H9 (cell line): ENCODE measurements around the gene ACAP3. TPM values are rescaled to one million over a fixed set of nuclear protein-coding genes. Genes with fewer than 3 reads are reported as not detected.

Experiments used
- DNase-seq: peaks from one replicate; pipeline ENCODE4 v3.0.0-alpha.2; 2017
- H2AFZ ChIP-seq: one replicate; pipeline ENCODE4 v1.6.1; 2013; ENCODE audit warnings: mild to moderate bottlenecking, low read length, control low read depth, moderate library complexity
- H2AK5ac ChIP-seq: 2 replicates; pipeline ENCODE4 v1.6.1; 2013; ENCODE audit warnings: low read length, control low read depth, mixed read lengths; ENCODE audit not compliant: insufficient read length
- H2BK120ac ChIP-seq: one replicate; pipeline ENCODE4 v1.6.1; 2013; ENCODE audit warnings: low read depth, mild to moderate bottlenecking, low read length, control low read depth, inconsistent platforms; ENCODE audit not compliant: poor library complexity, severe bottlenecking
- H2BK12ac ChIP-seq: 2 replicates; pipeline ENCODE4 v1.6.1; 2013; ENCODE audit warnings: low read length, control low read depth, mixed read lengths, low read depth; ENCODE audit not compliant: insufficient read length
- H2BK15ac ChIP-seq: 2 replicates; pipeline ENCODE4 v1.6.1; 2013; ENCODE audit warnings: low read depth, low read length, control low read depth
- H2BK20ac ChIP-seq: one replicate; pipeline ENCODE4 v1.6.1; 2013; ENCODE audit warnings: low read depth, mild to moderate bottlenecking, low read length, control low read depth, inconsistent platforms; ENCODE audit not compliant: poor library complexity, severe bottlenecking
- H2BK5ac ChIP-seq: 2 replicates; pipeline ENCODE4 v1.6.1; 2013; ENCODE audit warnings: low read length, control low read depth, mixed read lengths; ENCODE audit not compliant: insufficient read length
- H3K14ac ChIP-seq: 2 replicates; pipeline ENCODE4 v1.6.1; 2013; ENCODE audit warnings: low read length, control low read depth; ENCODE audit not compliant: insufficient read depth
- H3K18ac ChIP-seq: 2 replicates; pipeline ENCODE4 v1.6.1; 2013; ENCODE audit warnings: low read depth, mild to moderate bottlenecking, mixed read lengths, low read length, control low read depth; ENCODE audit not compliant: insufficient read length
- H3K23ac ChIP-seq: 2 replicates; pipeline ENCODE4 v1.6.1; 2013; ENCODE audit warnings: low read length, control low read depth, mixed read lengths, low read depth; ENCODE audit not compliant: insufficient read length
- H3K23me2 ChIP-seq: 2 replicates; pipeline ENCODE4 v1.6.1; 2013; ENCODE audit warnings: low read depth, mild to moderate bottlenecking, mixed read lengths, low read length, control low read depth; ENCODE audit not compliant: insufficient read length, poor library complexity, severe bottlenecking
- H3K27ac ChIP-seq: 2 replicates; pipeline ENCODE4 v1.5.1; 2013; ENCODE audit warnings: low read length, control low read depth, mixed read lengths, low read depth; ENCODE audit not compliant: insufficient read length
- H3K27me3 ChIP-seq: 2 replicates; pipeline ENCODE4 v1.6.1; 2013; ENCODE audit warnings: low read length, control low read depth, inconsistent platforms; ENCODE audit not compliant: insufficient read depth
- H3K4ac ChIP-seq: 2 replicates; pipeline ENCODE4 v1.6.1; 2013; ENCODE audit warnings: low read depth, mild to moderate bottlenecking, control low read depth, inconsistent platforms, low read length, moderate library complexity
- H3K4me1 ChIP-seq: 2 replicates; pipeline ENCODE4 v1.6.1; 2013; ENCODE audit warnings: low read length, control low read depth, inconsistent platforms; ENCODE audit not compliant: insufficient read depth
- H3K4me2 ChIP-seq: 2 replicates; pipeline ENCODE4 v1.6.1; 2013; ENCODE audit warnings: low read length, control low read depth, mixed read lengths; ENCODE audit not compliant: insufficient read length, insufficient read depth
- H3K56ac ChIP-seq: 2 replicates; pipeline ENCODE4 v1.6.1; 2013; ENCODE audit warnings: low read depth, mild to moderate bottlenecking, mixed read lengths, low read length, control low read depth; ENCODE audit not compliant: insufficient read length
- H3K79me1 ChIP-seq: 2 replicates; pipeline ENCODE4 v1.6.1; 2013; ENCODE audit warnings: low read depth, mild to moderate bottlenecking, moderate library complexity, low read length, control low read depth, inconsistent platforms; ENCODE audit not compliant: insufficient read depth, poor library complexity, severe bottlenecking
- H3K79me2 ChIP-seq: 2 replicates; pipeline ENCODE4 v1.6.1; 2013; ENCODE audit warnings: low read length, control low read depth, inconsistent platforms; ENCODE audit not compliant: insufficient read depth
- H3K9ac ChIP-seq: 2 replicates; pipeline ENCODE4 v1.6.1; 2013; ENCODE audit warnings: low read length, control low read depth, mixed read lengths; ENCODE audit not compliant: insufficient read length; ENCODE audit errors: extremely low read depth
- H3K9me3 ChIP-seq: one replicate; pipeline ENCODE4 v1.6.1; 2013; ENCODE audit warnings: low read depth, low read length, inconsistent platforms; ENCODE audit not compliant: control insufficient read depth
- H3T11ph ChIP-seq: one replicate; pipeline ENCODE4 v1.6.1; 2013; ENCODE audit warnings: mild to moderate bottlenecking, low read length, control low read depth, inconsistent platforms
- H4K20me1 ChIP-seq: one replicate; pipeline ENCODE4 v1.6.1; 2013; ENCODE audit not compliant: control insufficient read depth, insufficient read length, insufficient read depth
- H4K5ac ChIP-seq: 2 replicates; pipeline ENCODE4 v1.6.1; 2013; ENCODE audit warnings: low read depth, mild to moderate bottlenecking, mixed read lengths, low read length, control low read depth; ENCODE audit not compliant: insufficient read length
- H4K8ac ChIP-seq: replicated peaks from 2 replicates; pipeline ENCODE4 v1.6.1; 2013; ENCODE audit warnings: low read length, control low read depth, mixed read lengths, low read depth; ENCODE audit not compliant: insufficient read length
- H4K91ac ChIP-seq: 2 replicates; pipeline ENCODE4 v1.6.1; 2013; ENCODE audit warnings: low read depth, mild to moderate bottlenecking, moderate library complexity, mixed read lengths, low read length, control low read depth; ENCODE audit not compliant: insufficient read length
- H3K27ac Mint-ChIP-seq, 3 experiments: 2 replicates in 2 of 3; 3 replicates in 1 of 3; pipeline ENCODE4 v1.8.0; 2020 to 2021; ENCODE audit warnings: mixed read lengths in 3 of 3, mild to moderate bottlenecking in 1 of 3, moderate library complexity in 1 of 3
- H3K27me3 Mint-ChIP-seq: 2 replicates; pipeline ENCODE4 v1.8.0; 2021; ENCODE audit warnings: low read depth, mild to moderate bottlenecking, moderate library complexity, mixed read lengths
- H3K36me3 Mint-ChIP-seq, 3 experiments: 2 replicates in 2 of 3; 3 replicates in 1 of 3; pipeline ENCODE4 v1.8.0; 2020 to 2021; ENCODE audit warnings: low read depth in 3 of 3, mixed read lengths in 3 of 3; ENCODE audit not compliant: insufficient read depth in 1 of 3
- H3K4me1 Mint-ChIP-seq, 2 experiments: 2 replicates each; pipeline ENCODE4 v1.8.0; 2020; ENCODE audit warnings: mixed read lengths in 2 of 2
- H3K4me3 Mint-ChIP-seq, 2 experiments: 2 replicates in 1 of 2; 3 replicates in 1 of 2; pipeline ENCODE4 v1.8.0; 2020 to 2021; ENCODE audit warnings: mild to moderate bottlenecking in 2 of 2, mixed read lengths in 2 of 2, moderate library complexity in 1 of 2
- H3K9me3 Mint-ChIP-seq, 2 experiments: 2 replicates in 1 of 2; 3 replicates in 1 of 2; pipeline ENCODE4 v1.8.0; 2020; ENCODE audit warnings: mild to moderate bottlenecking in 2 of 2, mixed read lengths in 2 of 2, moderate library complexity in 1 of 2
- CTCF ChIP-seq: fragments of 200-600 bp; sonication (generic); conservative IDR thresholded peaks from 3 replicates; pipeline ENCODE4 v1.8.0; 2021; ENCODE audit warnings: antibody characterized with exemption, mild to moderate bottlenecking
- WGBS: extraction: QIAGEN DNeasy Blood & Tissue Kit; methylation state at CpG from one replicate; pipeline ENCODE4 v1.1.7; 2013; ENCODE audit warnings: missing lambda C conversion rate, low lambda C conversion rate, mixed read lengths; ENCODE audit not compliant: insufficient read length; ENCODE audit errors: extremely low coverage; 5-methylcytosine and 5-hydroxymethylcytosine counted together
- total RNA-seq: library from RNA; stranded (reverse); gene quantifications from 2 replicates; pipeline ENCODE4 v1.2.1, GENCODE V29; 2021

The ACAP3 gene
- total RNA-seq, 1 experiment from 2014 or later: 41.4 TPM

- Histone ChIP-seq H4K91ac (no peak overlapping the region), H4K8ac (no peak overlapping the region), H3K9me3 (no peaks in the 10 kb centered on the region), H3T11ph (no peak overlapping the region), H2BK12ac (no peak overlapping the region), H4K5ac (no peak overlapping the region), H3K23me2 (no peaks in the 10 kb centered on the region), H2BK20ac (no peak overlapping the region), H3K4ac (no peak overlapping the region), H3K27me3 (no peaks in the 10 kb centered on the region), H2BK120ac (no peak overlapping the region), H3K79me1 (peaks cover 8% of the 10 kb centered on the region), H2AK5ac (no peak overlapping the region), H3K56ac (no peak overlapping the region), H4K20me1 (peaks cover 5% of the 10 kb centered on the region), H3K79me2 (peaks cover 15% of the 10 kb centered on the region; the same call in 1 of the 2 replicates), H3K14ac (no peak overlapping the region), H2BK5ac (no peak overlapping the region), H3K9ac (no peak overlapping the region), H3K4me1 (no peaks in the 10 kb centered on the region; the same call in 1 of the 2 replicates), H2AFZ (no peak overlapping the region), H3K23ac (no peak overlapping the region), H3K18ac (no peak overlapping the region), H3K27ac (no peak overlapping the region), H3K4me2 (no peak overlapping the region), H2BK15ac (no peak overlapping the region)
- TF ChIP-seq CTCF: no peak
- Mint-ChIP-seq H3K4me3 (no peak overlapping the region), H3K36me3 (peaks cover 16 to 61% (median 50%) of the 10 kb centered on the region in 3 experiments; a peak in 6 of 7 replicates), H3K27me3 (no peaks in the 10 kb centered on the region), H3K27ac (peak overlapping the region in 1 of 3 experiments; percentile 39; a peak in 2 of 7 replicates), H3K4me1 (peaks cover 10 to 29% of the 10 kb centered on the region in 2 experiments), H3K9me3 (no peaks in the 10 kb centered on the region)
- no peak for DNase-seq
- WGBS: no CpG with 5 or more reads among the region's 36 CpGs
These were observed 11.3 kb upstream of the ACAP3 start for GRCh38 chr1:1318777-1319645.
